Astrocyte (in vitro differentiated cells and primary cell): Measurements from ENCODE around the gene AKAP17A. TPM values are rescaled to one million over a fixed set of nuclear protein-coding genes. Genes with fewer than 3 reads are reported as not detected.
"Not testable (repeated sequence)": the region's sequence is repeated elsewhere in the genome, so short reads cannot be mapped to it uniquely, and the experiment has no call there.

Experiments used
- DNase-seq: peaks from one replicate; pipeline ENCODE4 v3.0.0-alpha.2; 2010; ENCODE audit warnings: low read depth
- FAIRE-seq: peaks from 2 replicates; lab custom pipeline; 2011; peaks lifted over from hg19 to GRCh38; lab: Jason Lieb, UNC
- H2AFZ ChIP-seq: 2 replicates; pipeline ENCODE4 v1.6.0; 2012; ENCODE audit warnings: low read depth, low read length, inconsistent platforms
- H3K27ac ChIP-seq: 2 replicates; pipeline ENCODE4 v1.5.1; 2011; ENCODE audit warnings: low read depth, low read length, inconsistent platforms
- H3K27me3 ChIP-seq: 2 replicates; pipeline ENCODE4 v1.6.0; 2011; ENCODE audit warnings: low read length, inconsistent platforms; ENCODE audit not compliant: insufficient read depth
- H3K36me3 ChIP-seq: 2 replicates; pipeline ENCODE4 v1.5.1; 2011; ENCODE audit warnings: low read length, inconsistent platforms; ENCODE audit not compliant: insufficient read depth
- H3K4me1 ChIP-seq: 2 replicates; pipeline ENCODE4 v1.5.1; 2011; ENCODE audit warnings: low read length, inconsistent platforms; ENCODE audit not compliant: insufficient read depth
- H3K4me2 ChIP-seq: 2 replicates; pipeline ENCODE4 v1.6.0; 2012; ENCODE audit warnings: low read length, inconsistent platforms
- H3K4me3 ChIP-seq: 2 replicates; pipeline ENCODE4 v1.5.1; 2011; ENCODE audit warnings: low read depth, mild to moderate bottlenecking, low read length, inconsistent platforms; ENCODE audit not compliant: insufficient read depth
- H3K79me2 ChIP-seq: 2 replicates; pipeline ENCODE4 v1.6.0; 2012; ENCODE audit warnings: mild to moderate bottlenecking, low read length, inconsistent platforms; ENCODE audit not compliant: insufficient read depth
- H3K9ac ChIP-seq: 2 replicates; pipeline ENCODE4 v1.6.0; 2012; ENCODE audit warnings: mild to moderate bottlenecking, low read length, inconsistent platforms
- H3K9me3 ChIP-seq: 2 replicates; pipeline ENCODE4 v1.5.1; 2012; ENCODE audit warnings: low read depth, mild to moderate bottlenecking, low read length, inconsistent platforms; ENCODE audit not compliant: insufficient read depth
- H4K20me1 ChIP-seq: 2 replicates; pipeline ENCODE4 v1.6.0; 2012; ENCODE audit warnings: low read length, inconsistent platforms; ENCODE audit not compliant: insufficient read depth
- H3K27ac Mint-ChIP-seq: one replicate; pipeline ENCODE4 v1.8.0; 2021; ENCODE audit warnings: mild to moderate bottlenecking, mixed read lengths; ENCODE audit not compliant: unreplicated experiment
- H3K27me3 Mint-ChIP-seq: one replicate; pipeline ENCODE4 v1.8.0; 2021; ENCODE audit warnings: low read depth, mixed read lengths; ENCODE audit not compliant: unreplicated experiment
- H3K36me3 Mint-ChIP-seq: one replicate; pipeline ENCODE4 v1.8.0; 2021; ENCODE audit warnings: low read depth, mixed read lengths; ENCODE audit not compliant: unreplicated experiment
- H3K4me1 Mint-ChIP-seq: one replicate; pipeline ENCODE4 v1.8.0; 2021; ENCODE audit warnings: low read depth, mixed read lengths; ENCODE audit not compliant: unreplicated experiment
- H3K4me3 Mint-ChIP-seq: one replicate; pipeline ENCODE4 v1.8.0; 2021; ENCODE audit warnings: mild to moderate bottlenecking, moderate library complexity, mixed read lengths; ENCODE audit not compliant: unreplicated experiment
- H3K9me3 Mint-ChIP-seq: one replicate; pipeline ENCODE4 v1.8.0; 2021; ENCODE audit warnings: mild to moderate bottlenecking, mixed read lengths; ENCODE audit not compliant: unreplicated experiment
- CTCF ChIP-seq: IDR thresholded peaks from 2 replicates; pipeline ENCODE4 v1.5.1; 2011; ENCODE audit warnings: low read depth, mild to moderate bottlenecking, inconsistent platforms, low read length, moderate library complexity; ENCODE audit not compliant: insufficient read depth
- EZH2 ChIP-seq: IDR thresholded peaks from 2 replicates; pipeline ENCODE4 v1.6.1; 2012; ENCODE audit warnings: mild to moderate bottlenecking, low read length, inconsistent platforms; ENCODE audit not compliant: insufficient read depth
- total RNA-seq: library from RNA; stranded (reverse); gene quantifications from 2 replicates; pipeline ENCODE4 v1.2.1, GENCODE V29; 2021

Gene AKAP17A
- total RNA-seq, 1 donor from 2014 or later = 15.9 TPM

GRCh38 chrX:1618689-1619088 lies 27.3 kb downstream of the AKAP17A start:
- no peak overlapping the region for H3K27ac Mint-ChIP-seq
- DNase-seq (no peak), FAIRE-seq (no peak)

GRCh38 chrX:1623691-1624090 lies 32.3 kb downstream of the AKAP17A start:
- no peaks in the 10 kb centered on the region for H3K4me1 ChIP-seq
- no peaks in the 10 kb centered on the region for H3K36me3 ChIP-seq
- H3K9ac ChIP-seq = no peak overlapping the region
- no peak overlapping the region for H3K4me2 ChIP-seq
- DNase-seq (no peak), FAIRE-seq (no peak)
- H3K9me3 ChIP-seq = no peaks in the 10 kb centered on the region
- Mint-ChIP-seq H3K27ac (no peak overlapping the region), H3K36me3 (no peaks in the 10 kb centered on the region), H3K27me3 (peaks cover 2% of the 10 kb centered on the region), H3K4me3 (no peak overlapping the region), H3K9me3 (peaks cover 2% of the 10 kb centered on the region), H3K4me1 (no peaks in the 10 kb centered on the region)
- H3K79me2 ChIP-seq = no peaks in the 10 kb centered on the region
- H3K4me3 ChIP-seq = no peak overlapping the region
- TF ChIP-seq CTCF (no peak), EZH2 (no peak)
- no peak overlapping the region for H3K27ac ChIP-seq
- H3K27me3 ChIP-seq = no peaks in the 10 kb centered on the region
- no peaks in the 10 kb centered on the region for H4K20me1 ChIP-seq
- no peak overlapping the region for H2AFZ ChIP-seq

More at GRCh38 chrX:1618689-1619088, 27.3 kb downstream of the AKAP17A start:
- peaks cover 3% of the 10 kb centered on the region for H3K36me3 Mint-ChIP-seq
- Histone ChIP-seq H2AFZ (no peak overlapping the region), H4K20me1 (no peaks in the 10 kb centered on the region), H3K4me3 (no peak overlapping the region), H3K27me3 (no peaks in the 10 kb centered on the region), H3K4me2 (no peak overlapping the region), H3K4me1 (no peaks in the 10 kb centered on the region), H3K79me2 (no peaks in the 10 kb centered on the region), H3K9me3 (no peaks in the 10 kb centered on the region), H3K9ac (no peak overlapping the region), H3K36me3 (no peaks in the 10 kb centered on the region), H3K27ac (no peak overlapping the region)
- H3K27me3 Mint-ChIP-seq = no peaks in the 10 kb centered on the region
- H3K4me1 Mint-ChIP-seq = no peaks in the 10 kb centered on the region
- H3K4me3 Mint-ChIP-seq = no peak overlapping the region
- TF ChIP-seq EZH2 = no peak
- TF ChIP-seq CTCF = no peak
- H3K9me3 Mint-ChIP-seq = no peaks in the 10 kb centered on the region

GRCh38 chrX:1624158-1624860 lies 32.9 kb downstream of the AKAP17A start:
- not testable (repeated sequence) for H3K4me3 Mint-ChIP-seq, H3K4me3 ChIP-seq, H4K20me1 ChIP-seq, H3K9me3 Mint-ChIP-seq, H3K27me3 ChIP-seq, H3K36me3 Mint-ChIP-seq, H3K9ac ChIP-seq, H3K4me1 Mint-ChIP-seq, H3K4me2 ChIP-seq, H3K27ac ChIP-seq, H3K36me3 ChIP-seq, H3K27me3 Mint-ChIP-seq, H3K27ac Mint-ChIP-seq, H3K79me2 ChIP-seq, H3K9me3 ChIP-seq, DNase-seq, FAIRE-seq, H2AFZ ChIP-seq, H3K4me1 ChIP-seq

- H3K27me3 ChIP-seq, H3K9me3 ChIP-seq, H2AFZ ChIP-seq, H3K4me2 ChIP-seq, H3K4me1 ChIP-seq, H3K27me3 Mint-ChIP-seq, H3K36me3 ChIP-seq, H3K4me3 ChIP-seq, FAIRE-seq, H3K4me3 Mint-ChIP-seq, H3K27ac Mint-ChIP-seq, H3K9ac ChIP-seq, H3K79me2 ChIP-seq, H4K20me1 ChIP-seq, DNase-seq, H3K9me3 Mint-ChIP-seq, H3K27ac ChIP-seq, H3K4me1 Mint-ChIP-seq, H3K36me3 Mint-ChIP-seq: not testable (repeated sequence)
These were observed 33.4 kb downstream of the AKAP17A start for GRCh38 chrX:1624861-1625215.
